ENCODE data around the gene ADARB1.
"Not testable (repeated sequence)": the region's sequence is repeated elsewhere in the genome, so short reads cannot be mapped to it uniquely, and the experiment has no call there.

ADARB1 gene

GRCh38 chr21:45137612-45137937 is 63.2 kb downstream of the ADARB1 start:
- DNase-seq = peak; percentile 47

GRCh38 chr21:45138199-45139002 is 64.0 kb downstream of the ADARB1 start:
- peak; percentile 86 for DNase-seq

GRCh38 chr21:45139003-45139360 is 64.6 kb downstream of the ADARB1 start:
- DNase-seq = not testable (repeated sequence)

- no peak for DNase-seq
These were observed 65.1 kb downstream of the ADARB1 start for GRCh38 chr21:45139473-45139872.

GRCh38 chr21:45140346-45140940 is 66.1 kb downstream of the ADARB1 start:
- DNase-seq = peak; percentile 66

- peak; percentile 26 for DNase-seq
These were observed 66.6 kb downstream of the ADARB1 start for GRCh38 chr21:45140944-45141343.

- DNase-seq = peak; percentile 47
These were observed 67.1 kb downstream of the ADARB1 start for GRCh38 chr21:45141507-45141906.

GRCh38 chr21:45142469-45143308 is 68.3 kb downstream of the ADARB1 start:
- peak; percentile 28 for DNase-seq

- no peak for DNase-seq
These were observed 69.5 kb downstream of the ADARB1 start for GRCh38 chr21:45143855-45144254.

GRCh38 chr21:45145146-45145545 is 70.8 kb downstream of the ADARB1 start:
- no peak for DNase-seq

- DNase-seq = peak; percentile 19
These were observed 71.5 kb downstream of the ADARB1 start for GRCh38 chr21:45145846-45146245.

- peak; percentile 17 for DNase-seq
These were observed 71.9 kb downstream of the ADARB1 start for GRCh38 chr21:45146306-45146705.

- DNase-seq = peak; percentile 17
These were observed 72.4 kb downstream of the ADARB1 start for GRCh38 chr21:45146801-45147200.

GRCh38 chr21:45147473-45148315 is 73.3 kb downstream of the ADARB1 start:
- DNase-seq = peak; percentile 43

GRCh38 chr21:45148316-45148990 is 74.1 kb downstream of the ADARB1 start:
- peak; percentile 50 for DNase-seq

- DNase-seq = peak; percentile 45
These were observed 74.6 kb downstream of the ADARB1 start for GRCh38 chr21:45149021-45149420.

- peak; percentile 49 for DNase-seq
These were observed 76.3 kb downstream of the ADARB1 start for GRCh38 chr21:45150638-45151131.

GRCh38 chr21:45151445-45152160 is 77.2 kb downstream of the ADARB1 start:
- peak; percentile 57 for DNase-seq

- peak; percentile 84 for DNase-seq
These were observed 77.9 kb downstream of the ADARB1 start for GRCh38 chr21:45152265-45152746.

GRCh38 chr21:45153358-45154318 is 79.3 kb downstream of the ADARB1 start:
- peak; percentile 55 for DNase-seq
